IgD-negative memory B cell (primary cell): ENCODE measurements around the gene SLC27A3. TPM values are rescaled to one million over a fixed set of nuclear protein-coding genes. Genes with fewer than 3 reads are reported as not detected.

Experiments
- H3K27ac Mint-ChIP-seq, 3 donors: one replicate each; pipeline ENCODE4 v1.8.0; 2020 to 2022; ENCODE audit warnings: mild to moderate bottlenecking in 3 of 3, mixed read lengths in 3 of 3, moderate library complexity in 1 of 3
- H3K27me3 Mint-ChIP-seq: one replicate; pipeline ENCODE4 v1.8.0; 2021; ENCODE audit warnings: mixed read lengths
- H3K36me3 Mint-ChIP-seq: one replicate; pipeline ENCODE4 v1.8.0; 2020; ENCODE audit warnings: mild to moderate bottlenecking, mixed read lengths
- H3K4me1 Mint-ChIP-seq, 3 donors: one replicate each; pipeline ENCODE4 v1.8.0; 2020 to 2022; ENCODE audit warnings: mixed read lengths in 3 of 3, mild to moderate bottlenecking in 1 of 3
- H3K4me3 Mint-ChIP-seq, 4 donors: one replicate each; pipeline ENCODE4 v1.8.0; 2020 to 2022; ENCODE audit warnings: mild to moderate bottlenecking in 4 of 4, mixed read lengths in 4 of 4, moderate library complexity in 3 of 4
- H3K9me3 Mint-ChIP-seq, 3 donors: one replicate each; pipeline ENCODE4 v1.8.0; 2020 to 2021; ENCODE audit warnings: mixed read lengths in 3 of 3, mild to moderate bottlenecking in 1 of 3
- polyA plus RNA-seq: library from polyadenylated mRNA; unstranded; fragments of 300-500 nt; fragmentation: Illumina TruSeq; gene quantifications from one replicate; pipeline ENCODE4 v1.2.3, GENCODE V29; 2021

SLC27A3 gene
- polyA plus RNA-seq, 1 donor from 2014 or later, result 12.9 TPM

GRCh38 chr1:153795934-153796785 is 21.0 kb downstream of the SLC27A3 start:
- Mint-ChIP-seq H3K27ac (peak overlapping the region in 1 of 3 donors; percentile 64), H3K27me3 (no peaks in the 10 kb centered on the region), H3K9me3 (no peaks in the 10 kb centered on the region), H3K4me1 (peaks cover 9 to 19% (median 13%) of the 10 kb centered on the region in 3 donors), H3K36me3 (no peaks in the 10 kb centered on the region), H3K4me3 (peak overlapping the region in 2 of 4 donors; percentile 8 to 75)

- no peaks in the 10 kb centered on the region for H3K9me3 Mint-ChIP-seq
- no peaks in the 10 kb centered on the region for H3K36me3 Mint-ChIP-seq
- H3K4me1 Mint-ChIP-seq, result peaks cover 4 to 14% (median 6%) of the 10 kb centered on the region in 3 donors
- H3K4me3 Mint-ChIP-seq, result peak overlapping the region in 2 of 4 donors; percentile 21 to 75
- peak overlapping the region in 2 of 3 donors; percentile 64 to 78 for H3K27ac Mint-ChIP-seq
- no peaks in the 10 kb centered on the region for H3K27me3 Mint-ChIP-seq
Measured at GRCh38 chr1:153796786-153797659, 21.8 kb downstream of the SLC27A3 start.

- Mint-ChIP-seq H3K4me3 (no peak overlapping the region), H3K36me3 (peaks cover 4% of the 10 kb centered on the region), H3K4me1 (peaks cover 6 to 11% (median 9%) of the 10 kb centered on the region in 3 donors), H3K27me3 (no peaks in the 10 kb centered on the region), H3K27ac (no peak overlapping the region), H3K9me3 (no peaks in the 10 kb centered on the region)
Measured at GRCh38 chr1:153798468-153798780, 23.2 kb downstream of the SLC27A3 start.

- no peaks in the 10 kb centered on the region for H3K27me3 Mint-ChIP-seq
- H3K36me3 Mint-ChIP-seq, result peaks cover 4% of the 10 kb centered on the region
- no peaks in the 10 kb centered on the region for H3K9me3 Mint-ChIP-seq
- no peak overlapping the region for H3K27ac Mint-ChIP-seq
- no peak overlapping the region for H3K4me3 Mint-ChIP-seq
- peaks cover 9 to 15% (median 14%) of the 10 kb centered on the region in 3 donors for H3K4me1 Mint-ChIP-seq
Measured at GRCh38 chr1:153799016-153799415, 23.8 kb downstream of the SLC27A3 start.

- no peaks in the 10 kb centered on the region for H3K27me3 Mint-ChIP-seq
- H3K27ac Mint-ChIP-seq, result no peak overlapping the region
- peaks cover 13 to 18% (median 15%) of the 10 kb centered on the region in 3 donors for H3K4me1 Mint-ChIP-seq
Measured at GRCh38 chr1:153799566-153800465, 24.6 kb downstream of the SLC27A3 start.

GRCh38 chr1:153800516-153800915 is 25.3 kb downstream of the SLC27A3 start:
- no peaks in the 10 kb centered on the region for H3K9me3 Mint-ChIP-seq
- peaks cover 4% of the 10 kb centered on the region for H3K36me3 Mint-ChIP-seq
- H3K4me3 Mint-ChIP-seq, result no peak overlapping the region
- peaks cover 19 to 23% (median 21%) of the 10 kb centered on the region in 3 donors for H3K4me1 Mint-ChIP-seq
- no peaks in the 10 kb centered on the region for H3K27me3 Mint-ChIP-seq
- H3K27ac Mint-ChIP-seq, result no peak overlapping the region

More at GRCh38 chr1:153799566-153800465, 24.6 kb downstream of the SLC27A3 start:
- Mint-ChIP-seq H3K4me3 (no peak overlapping the region), H3K36me3 (peaks cover 4% of the 10 kb centered on the region), H3K9me3 (no peaks in the 10 kb centered on the region)

GRCh38 chr1:153801028-153801625 is 25.9 kb downstream of the SLC27A3 start:
- H3K27ac Mint-ChIP-seq, result no peak overlapping the region

GRCh38 chr1:153801786-153802697 is 26.8 kb downstream of the SLC27A3 start:
- peak overlapping the region in 1 of 3 donors; percentile 47 for H3K27ac Mint-ChIP-seq
- H3K4me3 Mint-ChIP-seq, result no peak overlapping the region
- no peaks in the 10 kb centered on the region for H3K9me3 Mint-ChIP-seq
- peaks cover 5% of the 10 kb centered on the region for H3K36me3 Mint-ChIP-seq
- no peaks in the 10 kb centered on the region for H3K27me3 Mint-ChIP-seq
- H3K4me1 Mint-ChIP-seq, result peaks cover 24 to 28% (median 24%) of the 10 kb centered on the region in 3 donors

More at GRCh38 chr1:153801028-153801625, 25.9 kb downstream of the SLC27A3 start:
- H3K36me3 Mint-ChIP-seq, result peaks cover 4% of the 10 kb centered on the region
- peaks cover 22 to 26% (median 23%) of the 10 kb centered on the region in 3 donors for H3K4me1 Mint-ChIP-seq
- H3K9me3 Mint-ChIP-seq, result no peaks in the 10 kb centered on the region
- no peaks in the 10 kb centered on the region for H3K27me3 Mint-ChIP-seq
- no peak overlapping the region for H3K4me3 Mint-ChIP-seq

- peaks cover 19 to 25% (median 23%) of the 10 kb centered on the region in 3 donors for H3K4me1 Mint-ChIP-seq
- no peaks in the 10 kb centered on the region for H3K9me3 Mint-ChIP-seq
- peaks cover 6% of the 10 kb centered on the region for H3K36me3 Mint-ChIP-seq
- H3K27ac Mint-ChIP-seq, result peak overlapping the region in 1 of 3 donors; percentile 74
- H3K27me3 Mint-ChIP-seq, result no peaks in the 10 kb centered on the region
- peak overlapping the region in 1 of 4 donors; percentile 67 for H3K4me3 Mint-ChIP-seq
Measured at GRCh38 chr1:153803470-153804056, 28.4 kb downstream of the SLC27A3 start.

GRCh38 chr1:153804112-153804511 is 28.9 kb downstream of the SLC27A3 start:
- peaks cover 19 to 25% (median 23%) of the 10 kb centered on the region in 3 donors for H3K4me1 Mint-ChIP-seq
- H3K4me3 Mint-ChIP-seq, result no peak overlapping the region
- peaks cover 6% of the 10 kb centered on the region for H3K36me3 Mint-ChIP-seq
- H3K27ac Mint-ChIP-seq, result peak overlapping the region; percentile 73 to 84 (median 74)
- no peaks in the 10 kb centered on the region for H3K9me3 Mint-ChIP-seq
- no peaks in the 10 kb centered on the region for H3K27me3 Mint-ChIP-seq

- Mint-ChIP-seq H3K9me3 (no peaks in the 10 kb centered on the region), H3K4me1 (peaks cover 19 to 25% (median 23%) of the 10 kb centered on the region in 3 donors), H3K27ac (peak overlapping the region; percentile 80 to 93 (median 93)), H3K27me3 (no peaks in the 10 kb centered on the region), H3K4me3 (peak overlapping the region in 3 of 4 donors; percentile 4 to 65 (median 34)), H3K36me3 (peaks cover 6% of the 10 kb centered on the region)
Measured at GRCh38 chr1:153805042-153805745, 30.0 kb downstream of the SLC27A3 start.
